A673 (cell line): Measurements from ENCODE around the gene IBTK. TPM values are rescaled to one million over a fixed set of nuclear protein-coding genes. Genes with fewer than 3 reads are reported as not detected.
"Not testable (repeated sequence)": the region's sequence is repeated elsewhere in the genome, so short reads cannot be mapped to it uniquely, and the experiment has no call there.

Experiments used
- Bru-seq: library from RNA; stranded (reverse); fragments of 400-500 nt; gene quantifications from one replicate; lab custom pipeline; 2021; lab: Mats Ljungman, UMichigan
- BruChase-seq, 2 experiments: library from RNA; stranded (reverse); fragments of 400-500 nt; gene quantifications; one replicate each; lab custom pipeline; 2021; lab: Mats Ljungman, UMichigan
- BruUV-seq: library from RNA; stranded (reverse); fragments of 400-500 nt; replicated peaks from 2 replicates; lab custom pipeline; 2021; lab: Mats Ljungman, UMichigan
- CTCF ChIA-PET: fragments of 300-600 bp; sonication (Branson Sonifier 250); formaldehyde crosslinking; loops from one replicate; lab custom pipeline; 2022; ENCODE audit warnings: antibody characterized with exemption; lab: Charles Lee
- POLR2A ChIA-PET: fragments of 300-600 bp; sonication (Branson Sonifier 250); formaldehyde crosslinking; loops from one replicate; lab custom pipeline; 2022; ENCODE audit warnings: antibody characterized with exemption; ENCODE audit not compliant: low non-redundant PET; lab: Charles Lee
- DNase-seq: peaks from one replicate; pipeline ENCODE4 v3.0.0-alpha.2; 2015; ENCODE audit warnings: low spot score
- H3K27ac ChIP-seq: fragments of 200-600 bp; sonication (generic); 2 replicates; pipeline ENCODE4 v1.5.1; 2016; ENCODE audit warnings: mixed run types, low read depth, mild to moderate bottlenecking, mixed read lengths, antibody characterized with exemption, low read length; ENCODE audit not compliant: poor library complexity, severe bottlenecking
- H3K27me3 ChIP-seq: fragments of 200-600 bp; sonication (generic); replicated peaks from 2 replicates; pipeline ENCODE4 v1.6.1; 2017; ENCODE audit warnings: mixed run types, low read depth, mild to moderate bottlenecking, mixed read lengths, antibody characterized with exemption, low read length; ENCODE audit not compliant: insufficient read depth, poor library complexity
- H3K36me3 ChIP-seq: fragments of 200-600 bp; sonication (generic); 2 replicates; pipeline ENCODE4 v1.6.1; 2016; ENCODE audit warnings: mixed run types, mild to moderate bottlenecking, mixed read lengths, antibody characterized with exemption, low read length; ENCODE audit not compliant: insufficient read depth, poor library complexity, severe bottlenecking
- H3K4me1 ChIP-seq: fragments of 200-600 bp; sonication (generic); 2 replicates; pipeline ENCODE4 v1.6.1; 2017; ENCODE audit warnings: mixed run types, mild to moderate bottlenecking, mixed read lengths, antibody characterized with exemption, low read length; ENCODE audit not compliant: insufficient read depth, poor library complexity, severe bottlenecking
- H3K4me3 ChIP-seq: fragments of 200-600 bp; sonication (generic); 2 replicates; pipeline ENCODE4 v1.5.1; 2016; ENCODE audit warnings: low read depth, mixed run types, mild to moderate bottlenecking, mixed read lengths, low read length; ENCODE audit not compliant: poor library complexity, severe bottlenecking
- H3K9me3 ChIP-seq: fragments of 200-600 bp; sonication (generic); 2 replicates; pipeline ENCODE4 v1.6.1; 2016; ENCODE audit warnings: mixed run types, low read depth, mild to moderate bottlenecking, mixed read lengths, antibody characterized with exemption, low read length; ENCODE audit not compliant: poor library complexity, severe bottlenecking
- EZH2 ChIP-seq: fragments of 200-600 bp; sonication (generic); IDR thresholded peaks from 2 replicates; pipeline ENCODE4 v1.6.1; 2017; ENCODE audit warnings: borderline replicate concordance, low read depth, mild to moderate bottlenecking, mixed read lengths, antibody characterized with exemption, low read length; ENCODE audit not compliant: poor library complexity, severe bottlenecking
- intact Hi-C: fragments of 100-400 bp; cut with micrococcal nuclease; formaldehyde crosslinking; loops from one replicate; pipeline ENCODE4 v1.10.0; 2022; ENCODE audit not compliant: unreplicated experiment
- long read RNA-seq: library from polyadenylated mRNA; stranded (forward); transcript quantifications from one replicate; pipeline ENCODE4 v2.0.0, GENCODE V29; 2022
- total RNA-seq: library from RNA; stranded (reverse); gene quantifications from 2 replicates; pipeline ENCODE4 v1.2.3, GENCODE V29; 2021
- TF ChIP-seq, protein P1 (sequence below): fragments of 300-800, 200-600 bp; sonication (generic); conservative IDR thresholded peaks from 2 replicates; pipeline ENCODE4 v1.5.1; 2017; ENCODE audit warnings: low read depth, mild to moderate bottlenecking, antibody characterized with exemption, low read length, moderate library complexity, mixed read lengths

The IBTK gene, protein sequence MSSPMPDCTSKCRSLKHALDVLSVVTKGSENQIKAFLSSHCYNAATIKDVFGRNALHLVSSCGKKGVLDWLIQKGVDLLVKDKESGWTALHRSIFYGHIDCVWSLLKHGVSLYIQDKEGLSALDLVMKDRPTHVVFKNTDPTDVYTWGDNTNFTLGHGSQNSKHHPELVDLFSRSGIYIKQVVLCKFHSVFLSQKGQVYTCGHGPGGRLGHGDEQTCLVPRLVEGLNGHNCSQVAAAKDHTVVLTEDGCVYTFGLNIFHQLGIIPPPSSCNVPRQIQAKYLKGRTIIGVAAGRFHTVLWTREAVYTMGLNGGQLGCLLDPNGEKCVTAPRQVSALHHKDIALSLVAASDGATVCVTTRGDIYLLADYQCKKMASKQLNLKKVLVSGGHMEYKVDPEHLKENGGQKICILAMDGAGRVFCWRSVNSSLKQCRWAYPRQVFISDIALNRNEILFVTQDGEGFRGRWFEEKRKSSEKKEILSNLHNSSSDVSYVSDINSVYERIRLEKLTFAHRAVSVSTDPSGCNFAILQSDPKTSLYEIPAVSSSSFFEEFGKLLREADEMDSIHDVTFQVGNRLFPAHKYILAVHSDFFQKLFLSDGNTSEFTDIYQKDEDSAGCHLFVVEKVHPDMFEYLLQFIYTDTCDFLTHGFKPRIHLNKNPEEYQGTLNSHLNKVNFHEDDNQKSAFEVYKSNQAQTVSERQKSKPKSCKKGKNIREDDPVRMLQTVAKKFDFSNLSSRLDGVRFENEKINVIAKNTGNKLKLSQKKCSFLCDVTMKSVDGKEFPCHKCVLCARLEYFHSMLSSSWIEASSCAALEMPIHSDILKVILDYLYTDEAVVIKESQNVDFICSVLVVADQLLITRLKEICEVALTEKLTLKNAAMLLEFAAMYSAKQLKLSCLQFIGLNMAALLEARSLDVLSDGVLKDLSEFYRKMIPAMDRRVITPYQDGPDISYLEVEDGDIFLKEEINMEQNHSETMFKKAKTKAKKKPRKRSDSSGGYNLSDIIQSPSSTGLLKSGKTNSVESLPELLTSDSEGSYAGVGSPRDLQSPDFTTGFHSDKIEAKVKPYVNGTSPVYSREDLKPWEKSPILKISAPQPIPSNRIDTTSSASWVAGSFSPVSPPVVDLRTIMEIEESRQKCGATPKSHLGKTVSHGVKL (N-terminal part only)
- 41.3 and 45.5 TPM in 2 replicates for total RNA-seq
- Bru-seq, nascent RNA, result percentile 94 among the genes with signal in this experiment
- percentile 93 among the genes with signal in this experiment for BruChase-seq, experiment 1, labeled RNA remaining after a 2-hour chase
- percentile 86 among the genes with signal in this experiment for BruChase-seq, experiment 2, labeled RNA remaining after a 6-hour chase
- long read RNA-seq, full-length matches to known transcripts, result 34 of 53 reads
- long read RNA-seq, partial matches to known transcripts, result 6 of 53 reads
- long read RNA-seq, other reads (novel, unspliced or antisense), result 13 of 53 reads

DNA sequence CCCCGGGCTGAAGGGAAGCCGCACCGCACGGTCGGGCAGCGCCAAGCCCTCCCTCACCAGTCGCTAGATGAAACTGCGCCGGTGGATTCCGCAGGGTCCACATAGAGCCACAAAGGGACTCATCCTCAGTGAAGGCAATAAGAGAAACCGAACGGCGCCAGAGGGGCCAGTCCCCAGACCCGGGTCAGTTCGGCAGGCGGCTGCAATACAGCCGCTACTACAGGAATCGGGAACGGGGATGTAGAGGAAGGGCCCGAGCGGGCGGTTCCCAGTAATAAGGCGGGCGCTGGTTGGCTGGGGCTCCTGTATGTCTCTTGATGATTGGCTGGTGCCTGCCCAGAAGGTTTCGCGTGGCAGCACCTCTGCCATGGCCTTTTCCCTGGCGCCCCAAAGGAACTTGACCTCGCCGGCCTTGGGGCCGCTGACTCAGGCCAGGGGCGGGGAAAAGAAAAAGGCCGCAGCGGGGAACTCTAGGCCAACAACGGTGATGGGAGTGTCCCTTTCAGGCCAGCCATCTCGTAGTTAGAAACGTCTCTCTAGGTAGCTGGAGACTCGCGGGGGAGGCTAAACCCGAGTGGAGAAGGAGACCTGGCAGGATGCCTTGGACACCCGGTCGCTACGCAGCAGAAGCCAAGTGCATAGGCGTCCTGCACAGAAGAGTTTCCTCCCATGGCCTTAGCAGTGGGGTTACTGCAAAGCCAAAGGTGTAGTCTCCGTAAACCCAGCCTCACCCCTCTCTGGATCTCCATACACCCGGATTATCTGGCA, at the start of gene IBTK:
Gene IBTK (minus strand): TSS at position 240 of the 768 bp plus-strand sequence. CDS start 7,258 bp downstream, outside the sequence.
- peak; percentile 92 for DNase-seq
- H3K27me3 ChIP-seq, result no peaks in the 10 kb centered on the region
- TF ChIP-seq, protein P1, sequence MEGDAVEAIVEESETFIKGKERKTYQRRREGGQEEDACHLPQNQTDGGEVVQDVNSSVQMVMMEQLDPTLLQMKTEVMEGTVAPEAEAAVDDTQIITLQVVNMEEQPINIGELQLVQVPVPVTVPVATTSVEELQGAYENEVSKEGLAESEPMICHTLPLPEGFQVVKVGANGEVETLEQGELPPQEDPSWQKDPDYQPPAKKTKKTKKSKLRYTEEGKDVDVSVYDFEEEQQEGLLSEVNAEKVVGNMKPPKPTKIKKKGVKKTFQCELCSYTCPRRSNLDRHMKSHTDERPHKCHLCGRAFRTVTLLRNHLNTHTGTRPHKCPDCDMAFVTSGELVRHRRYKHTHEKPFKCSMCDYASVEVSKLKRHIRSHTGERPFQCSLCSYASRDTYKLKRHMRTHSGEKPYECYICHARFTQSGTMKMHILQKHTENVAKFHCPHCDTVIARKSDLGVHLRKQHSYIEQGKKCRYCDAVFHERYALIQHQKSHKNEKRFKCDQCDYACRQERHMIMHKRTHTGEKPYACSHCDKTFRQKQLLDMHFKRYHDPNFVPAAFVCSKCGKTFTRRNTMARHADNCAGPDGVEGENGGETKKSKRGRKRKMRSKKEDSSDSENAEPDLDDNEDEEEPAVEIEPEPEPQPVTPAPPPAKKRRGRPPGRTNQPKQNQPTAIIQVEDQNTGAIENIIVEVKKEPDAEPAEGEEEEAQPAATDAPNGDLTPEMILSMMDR, result 0 out of 2 replicates have a peak, but pooled peaks have one; percentile 10
- TF ChIP-seq EZH2, result no peak
- peak within 1 kb of the TSS; percentile 92 for H3K27ac ChIP-seq
- H3K36me3 ChIP-seq, result peaks cover 11% of the 10 kb centered on the region
- peak within 1 kb of the TSS; percentile 90 for H3K4me3 ChIP-seq
- peaks cover 37% of the 10 kb centered on the region for H3K4me1 ChIP-seq
- H3K9me3 ChIP-seq, result no peaks in the 10 kb centered on the region
- BruUV-seq, result no TSS peak
- CTCF ChIA-PET, result interaction anchor here (1.3 kb wide), 1 partner anchor 817 kb away, joined by 4 read pairs; no protein-coding TSS in a partner anchor
- POLR2A ChIA-PET, result no interaction called here
- intact Hi-C loops, result no loop called here

DNA sequence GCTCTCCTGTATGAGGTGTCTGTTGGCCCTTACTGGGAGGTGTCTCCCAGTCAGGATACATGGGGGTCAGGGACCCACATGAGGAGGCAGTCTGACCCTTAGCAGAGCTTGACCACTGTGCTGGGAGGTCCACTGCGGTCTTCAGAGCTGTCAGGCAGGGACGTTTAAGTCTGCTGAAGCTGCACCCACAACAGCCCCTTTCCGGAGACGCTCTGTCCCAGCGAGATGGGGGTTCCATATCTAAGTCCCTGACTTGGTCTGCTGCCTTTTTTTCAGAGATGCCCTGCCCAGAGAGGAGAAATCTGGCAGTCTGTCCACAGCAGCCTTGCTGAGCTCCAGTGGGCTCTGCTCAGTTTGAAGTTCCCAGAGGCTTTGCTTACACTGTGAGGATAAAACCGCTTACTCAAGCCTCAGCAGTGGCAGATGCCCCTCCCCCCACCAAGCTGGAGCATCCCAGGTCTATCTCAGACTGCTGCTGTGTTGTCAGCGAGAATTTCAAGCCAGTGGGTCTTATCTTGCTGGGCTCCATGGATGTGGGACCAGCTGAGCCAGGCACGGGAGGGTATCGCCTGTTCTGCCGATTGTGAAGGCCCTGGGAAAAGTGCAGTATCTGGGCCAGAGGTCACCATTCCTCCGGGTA, 36.3 kb upstream of the IBTK start:
- no peaks in the 10 kb centered on the region for H3K4me1 ChIP-seq
- TF ChIP-seq EZH2, result no peak
- TF ChIP-seq, protein P1, result no peak
- no peaks in the 10 kb centered on the region for H3K27me3 ChIP-seq
- CTCF ChIA-PET, result interaction anchor here (1.5 kb wide), 1 partner anchor 13 kb away, joined by 3 read pairs; no protein-coding TSS in a partner anchor
- no peak overlapping the region for H3K4me3 ChIP-seq
- BruUV-seq, result no TSS peak
- H3K36me3 ChIP-seq, result no peaks in the 10 kb centered on the region
- no peaks in the 10 kb centered on the region for H3K9me3 ChIP-seq
- intact Hi-C loops, result no loop called here
- POLR2A ChIA-PET, result interaction anchor here (0.7 kb wide), 1 partner anchor 22 kb away, joined by 3 read pairs; no protein-coding TSS in a partner anchor
- no peak overlapping the region for H3K27ac ChIP-seq
- no peak for DNase-seq

- H3K4me1 ChIP-seq, H3K9me3 ChIP-seq, H3K4me3 ChIP-seq, POLR2A ChIA-PET, intact Hi-C loops, CTCF ChIA-PET, H3K27ac ChIP-seq, DNase-seq, BruUV-seq, H3K27me3 ChIP-seq, H3K36me3 ChIP-seq: not testable (repeated sequence)
Measured at GRCh38 chr6:82281550-82281949, 34.0 kb upstream of the IBTK start.
